Stimulated activated CD4-positive, alpha-beta T cell treated with anti-CD3 and anti-CD28 coated beads, Interleukin-2, amount 100 ng/mL, for 24 hours (primary cell): ENCODE data around the gene UGT8.
"Not testable (repeated sequence)": the region's sequence is repeated elsewhere in the genome, so short reads cannot be mapped to it uniquely, and the experiment has no call there.

Experiments
- DNase-seq, 2 donors: peaks; one replicate each; pipeline ENCODE4 v3.0.0-alpha.2; 2020

UGT8 gene

GRCh38 chr4:114598191-114599121, at the start of gene UGT8:
Gene UGT8, plus strand, starts transcription at chr4:114598807. Its CDS starts 24,074 bp downstream, at chr4:114622881.
- DNase-seq = peak in 1 of 2 donors; percentile 67

GRCh38 chr4:114549638-114550037, 49.0 kb upstream of the UGT8 start:
- no peak for DNase-seq

GRCh38 chr4:114558446-114559020, 40.1 kb upstream of the UGT8 start:
- DNase-seq = no peak

- DNase-seq = no peak
Measured at GRCh38 chr4:114561590-114561989, 37.0 kb upstream of the UGT8 start.

- DNase-seq = no peak
Measured at GRCh38 chr4:114562176-114562904, 36.3 kb upstream of the UGT8 start.

- no peak for DNase-seq
Measured at GRCh38 chr4:114563536-114564315, 34.9 kb upstream of the UGT8 start.

GRCh38 chr4:114577386-114577785, 21.2 kb upstream of the UGT8 start:
- DNase-seq = no peak

- no peak for DNase-seq
Measured at GRCh38 chr4:114582621-114583020, 16.0 kb upstream of the UGT8 start.

- no peak for DNase-seq
Measured at GRCh38 chr4:114588305-114588704, 10.3 kb upstream of the UGT8 start.

GRCh38 chr4:114590360-114590759, 8.2 kb upstream of the UGT8 start:
- DNase-seq = not testable (repeated sequence)

- no peak for DNase-seq
Measured at GRCh38 chr4:114593526-114593925, 5.1 kb upstream of the UGT8 start.

- no peak for DNase-seq
Measured at GRCh38 chr4:114595207-114595606, 3.4 kb upstream of the UGT8 start.

GRCh38 chr4:114595921-114596320, 2.7 kb upstream of the UGT8 start:
- DNase-seq = no peak

- no peak for DNase-seq
Measured at GRCh38 chr4:114597410-114598115, 1.0 kb upstream of the UGT8 start.

GRCh38 chr4:114599231-114599902, 760 bp downstream of the UGT8 start:
- peak in 1 of 2 donors; percentile 9 for DNase-seq

- DNase-seq = no peak
Measured at GRCh38 chr4:114599903-114600552, 1.4 kb downstream of the UGT8 start.

GRCh38 chr4:114600672-114601071, 2.1 kb downstream of the UGT8 start:
- DNase-seq = no peak

- DNase-seq = no peak
Measured at GRCh38 chr4:114601304-114602052, 2.9 kb downstream of the UGT8 start.

GRCh38 chr4:114603497-114603896, 4.9 kb downstream of the UGT8 start:
- DNase-seq = no peak

GRCh38 chr4:114606245-114606644, 7.6 kb downstream of the UGT8 start:
- no peak for DNase-seq
